ENCODE measurements around the gene MIGA2. TPM values are rescaled to one million over a fixed set of nuclear protein-coding genes. Genes with fewer than 3 reads are reported as not detected.

The MIGA2 gene
- total and polyA plus RNA-seq, 2 experiments from 2014 or later: 19.3 to 47.8 TPM

DNA sequence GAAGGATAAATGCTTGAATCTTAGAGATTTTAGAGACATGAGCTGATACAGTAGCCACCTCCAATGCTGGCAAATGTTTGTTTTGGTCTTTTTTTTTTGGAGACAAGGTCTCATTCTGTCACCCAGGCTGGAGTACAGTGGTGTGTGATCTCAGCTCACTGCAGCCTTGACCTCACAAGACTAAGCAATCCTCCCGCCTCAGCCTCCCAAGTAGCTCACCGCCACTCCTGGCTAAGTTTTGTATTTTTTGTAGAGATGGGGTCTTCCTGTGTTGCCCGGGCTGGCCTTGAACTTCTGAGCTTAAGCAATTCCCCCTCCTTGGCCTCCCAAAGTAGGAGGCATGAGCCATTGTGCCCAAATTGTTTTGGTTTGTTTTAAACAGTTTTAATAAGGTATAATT is 37.7 kb downstream of the MIGA2 start (continued):
- TF ChIP-seq, protein P1, sequence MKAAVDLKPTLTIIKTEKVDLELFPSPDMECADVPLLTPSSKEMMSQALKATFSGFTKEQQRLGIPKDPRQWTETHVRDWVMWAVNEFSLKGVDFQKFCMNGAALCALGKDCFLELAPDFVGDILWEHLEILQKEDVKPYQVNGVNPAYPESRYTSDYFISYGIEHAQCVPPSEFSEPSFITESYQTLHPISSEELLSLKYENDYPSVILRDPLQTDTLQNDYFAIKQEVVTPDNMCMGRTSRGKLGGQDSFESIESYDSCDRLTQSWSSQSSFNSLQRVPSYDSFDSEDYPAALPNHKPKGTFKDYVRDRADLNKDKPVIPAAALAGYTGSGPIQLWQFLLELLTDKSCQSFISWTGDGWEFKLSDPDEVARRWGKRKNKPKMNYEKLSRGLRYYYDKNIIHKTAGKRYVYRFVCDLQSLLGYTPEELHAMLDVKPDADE (IDR thresholded peaks at IDR 0.05): no peak
- TF ChIP-seq CREB1 (CRISPR knock-in tag; IDR thresholded peaks at IDR 0.05; ENCODE audit: low read depth) (no peak), JUNB (IDR thresholded peaks at IDR 0.05; ENCODE audit: unreplicated experiment) (no peak), EZH2 (IDR thresholded peaks at IDR 0.05; ENCODE audit: low read depth, unreplicated experiment) (no peak), ZNF331 (CRISPR knock-in tag; IDR thresholded peaks at IDR 0.05; ENCODE audit: low read depth) (no peak), EZH2phosphoT487 (IDR thresholded peaks at IDR 0.05; ENCODE audit: unreplicated experiment) (no peak), STAT1 (IDR thresholded peaks at IDR 0.05; ENCODE audit: unreplicated experiment) (no peak)
- TF ChIP-seq, protein P2, sequence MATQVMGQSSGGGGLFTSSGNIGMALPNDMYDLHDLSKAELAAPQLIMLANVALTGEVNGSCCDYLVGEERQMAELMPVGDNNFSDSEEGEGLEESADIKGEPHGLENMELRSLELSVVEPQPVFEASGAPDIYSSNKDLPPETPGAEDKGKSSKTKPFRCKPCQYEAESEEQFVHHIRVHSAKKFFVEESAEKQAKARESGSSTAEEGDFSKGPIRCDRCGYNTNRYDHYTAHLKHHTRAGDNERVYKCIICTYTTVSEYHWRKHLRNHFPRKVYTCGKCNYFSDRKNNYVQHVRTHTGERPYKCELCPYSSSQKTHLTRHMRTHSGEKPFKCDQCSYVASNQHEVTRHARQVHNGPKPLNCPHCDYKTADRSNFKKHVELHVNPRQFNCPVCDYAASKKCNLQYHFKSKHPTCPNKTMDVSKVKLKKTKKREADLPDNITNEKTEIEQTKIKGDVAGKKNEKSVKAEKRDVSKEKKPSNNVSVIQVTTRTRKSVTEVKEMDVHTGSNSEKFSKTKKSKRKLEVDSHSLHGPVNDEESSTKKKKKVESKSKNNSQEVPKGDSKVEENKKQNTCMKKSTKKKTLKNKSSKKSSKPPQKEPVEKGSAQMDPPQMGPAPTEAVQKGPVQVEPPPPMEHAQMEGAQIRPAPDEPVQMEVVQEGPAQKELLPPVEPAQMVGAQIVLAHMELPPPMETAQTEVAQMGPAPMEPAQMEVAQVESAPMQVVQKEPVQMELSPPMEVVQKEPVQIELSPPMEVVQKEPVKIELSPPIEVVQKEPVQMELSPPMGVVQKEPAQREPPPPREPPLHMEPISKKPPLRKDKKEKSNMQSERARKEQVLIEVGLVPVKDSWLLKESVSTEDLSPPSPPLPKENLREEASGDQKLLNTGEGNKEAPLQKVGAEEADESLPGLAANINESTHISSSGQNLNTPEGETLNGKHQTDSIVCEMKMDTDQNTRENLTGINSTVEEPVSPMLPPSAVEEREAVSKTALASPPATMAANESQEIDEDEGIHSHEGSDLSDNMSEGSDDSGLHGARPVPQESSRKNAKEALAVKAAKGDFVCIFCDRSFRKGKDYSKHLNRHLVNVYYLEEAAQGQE (IDR thresholded peaks at IDR 0.05; ENCODE audit: unreplicated experiment): no peak

DNA sequence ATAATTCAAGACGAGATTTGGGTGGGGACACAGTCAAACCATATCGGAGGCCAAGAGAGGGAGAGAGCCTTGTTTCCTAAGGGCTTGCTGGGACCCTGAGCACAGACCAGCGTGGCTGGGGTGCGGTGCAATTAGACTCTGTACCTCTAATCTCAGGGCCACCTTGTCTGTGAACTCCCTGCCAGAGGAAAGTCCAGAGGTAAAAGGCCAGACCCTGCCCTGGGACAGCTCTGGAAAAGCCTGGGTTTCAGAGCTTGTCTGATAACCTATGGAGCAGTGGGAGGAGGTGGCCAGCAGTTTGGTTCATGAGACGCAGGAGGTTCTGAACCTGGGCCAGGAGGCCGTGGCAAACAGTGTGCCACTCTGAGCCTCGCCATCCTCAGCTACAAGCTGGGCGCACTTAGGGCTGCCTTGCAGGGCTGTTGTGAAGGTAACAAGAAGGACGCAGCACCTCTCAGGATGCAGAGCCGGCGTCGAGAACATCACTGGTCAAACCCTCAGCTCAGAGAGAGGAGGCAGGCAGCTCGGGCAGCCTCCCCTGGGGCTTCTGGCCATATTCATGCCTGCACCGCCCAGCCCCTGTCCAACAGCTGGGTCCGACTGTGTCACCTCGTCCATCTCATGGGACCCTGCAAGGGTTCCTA is 39.7 kb downstream of the MIGA2 start:
- no peak overlapping the region for H3K4me3 ChIP-seq
- no peaks in the 10 kb centered on the region for H4K20me1 ChIP-seq (replicated peaks; ENCODE audit: insufficient read depth)
- no peaks in the 10 kb centered on the region for H3K27me3 ChIP-seq (ENCODE audit: insufficient read depth)
- H3K4me1 ChIP-seq (ENCODE audit: insufficient read depth): peaks cover 18% of the 10 kb centered on the region
- H3K36me3 Mint-ChIP-seq (ENCODE audit: low read depth): no peaks in the 10 kb centered on the region; the same call in 2 of the 3 replicates
- H2AFZ ChIP-seq: no peak overlapping the region
- TF ChIP-seq, protein P2 (IDR thresholded peaks at IDR 0.05; ENCODE audit: unreplicated experiment): no peak
- ATAC-seq (no peak), DNase-seq (ENCODE audit: low spot score) (no peak)
- no peak overlapping the region for H3K4me3 Mint-ChIP-seq
- H3K27ac ChIP-seq (ENCODE audit: low read depth): no peak overlapping the region
- H3F3A ChIP-seq (replicated peaks; ENCODE audit: low read depth): 0 out of 2 replicates have a peak, but pooled peaks cover 6% of the 10 kb centered on the region
- peaks cover 22% of the 10 kb centered on the region for H3K4me1 Mint-ChIP-seq
- H3K9me3 Mint-ChIP-seq: no peaks in the 10 kb centered on the region
- H3K27ac Mint-ChIP-seq: no peak overlapping the region
- no peaks in the 10 kb centered on the region for H3K9me2 ChIP-seq (ENCODE audit: insufficient read depth)
- H3K36me3 ChIP-seq (ENCODE audit: insufficient read depth): no peaks in the 10 kb centered on the region
- no peak overlapping the region for H3K4me2 ChIP-seq
- peaks cover 12% of the 10 kb centered on the region for H3K27me3 Mint-ChIP-seq (ENCODE audit: insufficient read depth, low read depth, poor library complexity)
- H3K79me2 ChIP-seq (replicated peaks; ENCODE audit: insufficient read depth): peaks cover 11% of the 10 kb centered on the region
